Skeletal muscle satellite cell (primary cell): ENCODE measurements around the gene ZBTB24.
A peak's percentile ranks its signal among the peaks of the same experiment; 100 is the strongest.

Source experiments
- H3K27me3 ChIP-seq: 2 replicates; pipeline ENCODE4 v1.7.0; 2013; ENCODE audit warnings: low read length; ENCODE audit not compliant: control insufficient read depth, insufficient read depth
- H3K36me3 ChIP-seq: 2 replicates; pipeline ENCODE4 v1.7.0; 2013; ENCODE audit warnings: mild to moderate bottlenecking, control low read depth, low read length; ENCODE audit not compliant: insufficient read depth
- H3K4me1 ChIP-seq: 2 replicates; pipeline ENCODE4 v1.7.0; 2013; ENCODE audit warnings: low read length; ENCODE audit not compliant: control insufficient read depth, insufficient read depth
- H3K4me2 ChIP-seq: 2 replicates; pipeline ENCODE4 v1.7.0; 2013; ENCODE audit warnings: mild to moderate bottlenecking, low read length
- H3K4me3 ChIP-seq: 2 replicates; pipeline ENCODE4 v1.7.0; 2013; ENCODE audit warnings: low read length
- H3K9ac ChIP-seq: 2 replicates; pipeline ENCODE4 v1.7.0; 2013; ENCODE audit warnings: mild to moderate bottlenecking, low read depth, low read length, moderate library complexity
- H3K9me3 ChIP-seq: replicated peaks from 2 replicates; pipeline ENCODE4 v1.7.0; 2013; ENCODE audit warnings: mild to moderate bottlenecking, control low read depth, low read length

Gene ZBTB24

DNA sequence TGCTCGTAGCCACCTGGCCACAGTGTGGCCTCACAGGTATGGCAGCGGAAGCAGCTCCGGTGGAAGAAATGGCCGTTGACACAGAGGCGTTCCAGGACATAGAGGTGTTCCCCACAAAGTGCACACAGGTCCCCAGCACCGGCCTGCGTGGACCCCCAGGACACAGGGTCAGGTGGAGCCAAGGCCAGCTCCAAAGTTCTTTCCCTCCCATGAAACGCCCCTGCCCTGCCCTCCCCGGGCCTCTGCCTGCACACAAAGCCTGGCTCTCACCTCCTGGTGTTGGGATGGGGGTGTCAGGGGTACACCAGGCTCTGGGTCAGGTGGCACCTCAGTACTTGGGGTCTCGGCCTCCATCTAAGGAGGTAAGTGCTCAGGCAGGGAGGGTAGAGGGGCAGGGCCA is 35.9 kb downstream of the ZBTB24 start:
- Histone ChIP-seq H3K4me1 (no peaks in the 10 kb centered on the region), H3K36me3 (peaks cover 89% of the 10 kb centered on the region), H3K9ac (no peak overlapping the region), H3K27me3 (no peaks in the 10 kb centered on the region), H3K4me2 (no peak overlapping the region), H3K4me3 (no peak overlapping the region), H3K9me3 (no peaks in the 10 kb centered on the region)

DNA sequence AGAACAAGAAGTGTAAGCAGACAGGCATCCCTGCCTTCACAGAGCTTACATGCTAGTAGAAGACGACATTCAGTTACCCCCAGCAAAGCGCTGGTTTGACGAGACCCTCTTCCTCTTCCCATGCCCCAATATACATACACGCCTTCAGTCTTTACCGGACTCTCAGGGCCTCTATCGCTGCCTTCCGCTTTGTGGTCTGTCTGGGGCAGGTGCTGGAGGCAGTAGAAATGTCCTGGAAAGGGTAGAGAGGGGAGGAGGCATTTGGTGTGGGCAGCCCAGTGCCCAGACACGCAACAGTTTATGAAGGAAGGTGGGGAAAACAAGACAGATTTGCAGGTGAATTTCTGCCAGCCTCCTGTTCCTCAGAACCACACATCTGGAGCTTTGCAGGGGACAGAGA is 36.5 kb downstream of the ZBTB24 start:
- no peaks in the 10 kb centered on the region for H3K27me3 ChIP-seq
- peaks cover 5% of the 10 kb centered on the region for H3K4me1 ChIP-seq
- H3K36me3 ChIP-seq = peaks cover 84% of the 10 kb centered on the region

DNA sequence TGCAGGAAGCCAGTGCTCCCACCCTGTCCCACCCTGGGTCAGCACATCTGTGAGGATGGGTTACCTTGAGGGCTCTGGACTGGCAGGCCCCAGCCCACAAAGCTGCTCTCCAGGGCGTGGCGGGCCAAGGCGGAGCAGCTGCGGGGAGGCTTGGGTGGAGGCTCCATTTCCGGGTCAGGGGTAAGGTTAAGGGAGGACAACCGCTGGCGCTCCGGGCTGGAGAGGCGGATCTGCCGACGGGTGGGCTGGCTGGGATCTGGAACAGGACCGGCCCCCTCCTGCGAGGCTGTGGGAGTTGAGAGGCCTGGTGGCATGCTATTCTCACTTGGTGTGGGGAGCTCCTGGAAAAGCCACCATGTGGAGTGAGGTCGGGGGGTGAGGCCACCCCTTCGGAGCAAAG is 36.9 kb downstream of the ZBTB24 start:
- H3K27me3 ChIP-seq = no peaks in the 10 kb centered on the region
- no peak overlapping the region for H3K9ac ChIP-seq
- no peak overlapping the region for H3K4me3 ChIP-seq
- H3K36me3 ChIP-seq = peaks cover 81% of the 10 kb centered on the region
- peaks cover 10% of the 10 kb centered on the region for H3K4me1 ChIP-seq
- H3K9me3 ChIP-seq = no peaks in the 10 kb centered on the region
- H3K4me2 ChIP-seq = no peak overlapping the region

More for the DNA sequence above, 36.5 kb downstream of the ZBTB24 start:
- H3K9me3 ChIP-seq = no peaks in the 10 kb centered on the region
- H3K4me3 ChIP-seq = no peak overlapping the region
- no peak overlapping the region for H3K9ac ChIP-seq
- H3K4me2 ChIP-seq = no peak overlapping the region

DNA sequence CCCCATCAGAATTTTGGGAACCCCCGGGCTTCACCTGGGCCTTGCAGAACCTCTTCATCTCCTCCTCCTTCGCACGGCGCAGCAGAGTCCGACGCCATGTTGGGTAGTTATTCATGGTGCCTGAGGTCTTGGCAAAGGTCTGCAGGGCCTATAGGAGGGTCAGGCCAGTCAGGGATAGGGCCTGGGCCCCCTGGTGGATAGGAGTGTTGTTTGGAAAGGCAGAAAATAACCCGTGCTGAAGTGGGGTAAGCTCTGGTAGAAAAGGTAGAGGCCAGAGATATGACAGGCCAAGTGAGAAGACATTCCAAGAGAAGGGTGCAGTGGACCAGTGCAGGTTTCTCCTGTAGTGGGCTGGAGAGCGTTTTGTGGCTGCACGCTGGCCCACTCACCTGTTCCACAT is 37.6 kb downstream of the ZBTB24 start:
- Histone ChIP-seq H3K4me3 (no peak overlapping the region), H3K4me1 (peaks cover 10% of the 10 kb centered on the region), H3K9me3 (no peaks in the 10 kb centered on the region), H3K4me2 (no peak overlapping the region), H3K27me3 (no peaks in the 10 kb centered on the region), H3K36me3 (peaks cover 75% of the 10 kb centered on the region), H3K9ac (no peak overlapping the region)

DNA sequence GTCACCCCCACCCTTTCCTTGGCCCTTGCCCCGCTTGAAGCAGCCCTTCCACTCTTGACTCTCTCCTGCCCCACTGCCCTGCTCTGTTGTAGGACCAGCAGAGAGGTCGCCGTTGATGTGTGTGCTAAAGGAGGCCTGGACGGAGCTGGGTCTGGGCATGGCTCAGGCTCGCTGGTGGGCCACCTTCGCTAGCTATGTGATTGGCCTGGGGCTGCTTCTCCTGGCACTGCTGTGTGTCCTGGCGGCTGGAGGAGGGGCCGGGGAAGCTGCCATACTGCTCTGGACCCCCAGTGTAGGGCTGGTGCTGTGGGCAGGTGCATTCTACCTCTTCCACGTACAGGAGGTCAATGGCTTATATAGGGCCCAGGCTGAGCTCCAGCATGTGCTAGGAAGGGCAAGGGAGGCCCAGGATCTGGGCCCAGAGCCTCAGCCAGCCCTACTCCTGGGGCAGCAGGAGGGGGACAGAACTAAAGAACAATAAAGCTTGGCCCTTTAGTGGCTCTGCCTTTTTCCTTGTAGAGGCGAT is 39.5 kb downstream of the ZBTB24 start:
- Histone ChIP-seq H3K27me3 (no peaks in the 10 kb centered on the region), H3K9me3 (no peaks in the 10 kb centered on the region), H3K4me1 (peaks cover 16% of the 10 kb centered on the region), H3K4me3 (no peak overlapping the region), H3K36me3 (peaks cover 56% of the 10 kb centered on the region), H3K4me2 (no peak overlapping the region), H3K9ac (no peak overlapping the region)

DNA sequence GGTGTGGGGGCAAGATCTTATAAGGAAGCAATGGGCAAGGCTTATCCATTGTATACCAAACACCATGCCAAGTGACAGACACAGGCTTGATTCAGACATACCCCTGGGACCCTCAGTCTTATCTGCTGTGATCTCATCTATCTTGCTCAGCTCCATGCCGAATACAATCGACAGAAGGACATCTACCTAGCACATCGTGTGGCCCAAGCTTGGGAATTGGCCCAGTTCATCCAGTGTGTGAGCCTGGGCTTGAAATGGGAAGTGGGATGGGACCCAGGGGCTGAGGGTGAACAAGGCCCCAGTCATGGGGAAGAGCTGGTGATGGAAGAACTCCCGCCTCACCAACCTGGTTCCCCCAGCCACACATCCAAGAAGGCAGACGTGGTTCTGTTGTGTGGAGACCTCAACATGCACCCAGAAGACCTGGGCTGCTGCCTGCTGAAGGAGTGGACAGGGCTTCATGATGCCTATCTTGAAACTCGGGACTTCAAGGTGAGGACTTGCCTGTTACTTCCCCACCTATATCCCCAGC is 40.6 kb downstream of the ZBTB24 start:
- Histone ChIP-seq H3K4me1 (peaks cover 16% of the 10 kb centered on the region), H3K27me3 (no peaks in the 10 kb centered on the region), H3K36me3 (peaks cover 51% of the 10 kb centered on the region), H3K4me3 (no peak overlapping the region), H3K9ac (no peak overlapping the region), H3K4me2 (peak overlapping the region; percentile 97), H3K9me3 (no peaks in the 10 kb centered on the region)

DNA sequence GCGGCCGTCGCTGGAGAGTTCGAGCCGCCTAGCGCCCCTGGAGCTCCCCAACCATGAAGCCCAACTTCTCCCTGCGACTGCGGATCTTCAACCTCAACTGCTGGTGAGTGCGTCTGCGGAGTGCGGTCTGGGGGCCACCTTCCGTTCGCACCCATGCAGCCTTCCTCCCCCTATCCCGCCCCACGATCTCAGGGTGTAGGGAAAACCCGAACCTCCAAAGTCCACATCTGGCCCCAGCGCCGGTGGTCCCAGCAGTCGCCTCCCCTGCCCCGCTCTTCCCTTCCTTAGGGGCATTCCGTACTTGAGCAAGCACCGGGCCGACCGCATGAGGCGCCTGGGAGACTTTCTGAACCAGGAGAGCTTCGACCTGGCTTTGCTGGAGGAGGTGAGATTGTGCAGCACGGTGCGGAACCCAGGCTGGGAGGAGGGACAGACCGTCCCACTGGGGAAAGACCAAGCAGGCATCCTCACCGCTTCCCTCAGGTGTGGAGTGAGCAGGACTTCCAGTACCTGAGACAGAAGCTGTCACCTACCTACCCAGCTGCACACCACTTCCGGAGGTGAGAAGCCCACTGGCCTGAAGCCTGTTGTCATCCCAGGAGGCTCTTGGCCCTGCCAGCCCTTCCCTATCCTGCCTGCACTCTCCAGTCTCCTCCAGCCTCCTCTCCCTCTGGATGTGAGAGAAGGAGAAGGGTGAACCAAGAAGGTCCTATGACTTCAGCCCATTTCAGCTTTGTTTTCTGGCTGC is 41.8 kb downstream of the ZBTB24 start:
- Histone ChIP-seq H3K27me3 (no peaks in the 10 kb centered on the region), H3K9ac (peak overlapping the region; percentile 86), H3K4me2 (peak overlapping the region; percentile 97), H3K36me3 (peaks cover 39% of the 10 kb centered on the region), H3K9me3 (no peaks in the 10 kb centered on the region), H3K4me3 (peak overlapping the region; percentile 87), H3K4me1 (peaks cover 16% of the 10 kb centered on the region)

DNA sequence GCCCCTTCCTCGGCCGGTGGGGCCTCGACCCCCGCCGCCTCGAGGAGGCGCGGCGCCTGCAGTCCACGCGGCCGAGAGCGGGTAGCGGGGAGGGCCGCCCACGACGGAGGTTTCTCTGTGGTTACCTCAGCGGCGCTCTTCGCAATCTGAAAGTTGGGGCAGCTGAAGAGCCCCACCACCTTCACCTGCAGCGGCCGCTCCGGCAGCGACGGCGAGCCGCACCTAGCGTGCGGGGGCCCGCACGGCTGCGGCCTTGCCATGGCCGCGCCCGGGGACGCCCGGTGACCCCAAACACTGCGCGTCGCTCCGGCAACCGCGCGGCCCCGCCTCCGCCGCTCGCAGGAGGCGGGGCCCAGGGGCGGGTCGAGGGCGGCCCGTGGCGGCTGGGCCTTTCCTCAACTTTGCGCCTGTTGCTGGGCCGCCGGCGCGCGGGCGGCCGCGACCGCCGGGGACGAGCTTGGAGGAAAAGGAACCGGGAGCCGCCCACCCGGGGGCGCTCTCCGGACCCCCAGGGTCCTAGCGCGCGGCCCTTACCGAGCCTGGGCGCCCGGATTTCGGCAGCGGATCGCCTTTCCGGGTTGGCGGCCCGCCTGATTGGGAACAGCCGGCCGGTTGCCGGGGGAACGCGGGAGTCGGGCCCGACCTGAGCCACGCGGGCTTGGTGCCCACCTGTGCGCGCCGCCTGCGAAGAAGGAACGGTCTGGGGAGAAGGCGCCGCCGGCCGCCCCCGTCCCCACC is 42.5 kb downstream of the ZBTB24 start, which contains the start of the genes PPIL6 and SMPD2:
PPIL6 (minus strand) TSS at position 298 of the 738 bp plus-strand sequence; CDS start at position 260, 38 bp downstream.
SMPD2 (plus strand) TSS at position 394 of the 738 bp plus-strand sequence. CDS start 398 bp downstream, outside the sequence.
- Histone ChIP-seq H3K4me2 (peak within 1 kb of the TSS; percentile 97), H3K4me3 (peak within 1 kb of the TSS; percentile 87), H3K9me3 (no peaks in the 10 kb centered on the region), H3K36me3 (peaks cover 32% of the 10 kb centered on the region), H3K27me3 (no peaks in the 10 kb centered on the region), H3K4me1 (peaks cover 16% of the 10 kb centered on the region), H3K9ac (peak within 1 kb of the TSS; percentile 86)

DNA sequence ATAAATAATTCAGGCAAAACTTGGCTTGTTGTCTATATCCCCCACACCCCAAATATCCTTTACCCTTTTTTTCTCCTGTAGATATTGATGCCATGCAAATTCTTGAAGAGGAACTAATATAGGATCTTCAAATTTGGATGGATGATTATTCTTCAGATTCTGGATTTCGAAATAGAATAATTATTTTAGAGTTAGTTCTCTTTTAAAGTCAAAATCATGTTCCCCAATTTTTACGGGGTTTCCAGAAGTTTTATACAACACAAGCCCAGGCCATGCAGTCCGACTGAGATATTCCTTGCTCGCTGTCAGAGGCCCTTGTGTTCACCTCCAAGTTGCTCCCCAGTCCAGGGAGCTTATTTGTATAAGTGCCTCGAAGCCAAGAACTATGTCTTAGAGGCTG is 47.0 kb downstream of the ZBTB24 start:
- no peaks in the 10 kb centered on the region for H3K36me3 ChIP-seq
- H3K9ac ChIP-seq = no peak overlapping the region
- H3K9me3 ChIP-seq = no peaks in the 10 kb centered on the region
- no peak overlapping the region for H3K4me2 ChIP-seq
- no peak overlapping the region for H3K4me3 ChIP-seq
- peaks cover 6% of the 10 kb centered on the region for H3K4me1 ChIP-seq
- no peaks in the 10 kb centered on the region for H3K27me3 ChIP-seq

DNA sequence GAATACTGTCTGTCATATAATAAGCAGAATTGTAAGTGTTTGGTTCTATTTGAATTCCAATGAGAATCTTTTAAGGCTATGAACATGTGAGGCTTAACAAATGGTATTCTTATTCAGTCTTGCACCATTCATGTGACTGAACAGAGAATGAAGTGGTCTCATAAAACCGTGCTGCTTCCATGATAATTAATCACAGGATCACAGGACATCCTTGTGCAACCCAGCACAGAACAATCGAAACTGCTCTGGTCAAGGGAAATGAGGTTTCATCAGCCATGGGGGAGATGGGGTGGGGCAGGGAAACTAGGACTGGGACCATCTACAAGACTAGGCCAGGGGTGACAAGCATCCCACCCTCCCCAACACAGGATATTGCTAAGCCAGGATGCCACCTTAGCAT is 48.6 kb downstream of the ZBTB24 start:
- Histone ChIP-seq H3K4me2 (no peak overlapping the region), H3K9me3 (no peaks in the 10 kb centered on the region), H3K9ac (no peak overlapping the region), H3K4me1 (peaks cover 6% of the 10 kb centered on the region), H3K36me3 (no peaks in the 10 kb centered on the region), H3K4me3 (no peak overlapping the region), H3K27me3 (no peaks in the 10 kb centered on the region)

DNA sequence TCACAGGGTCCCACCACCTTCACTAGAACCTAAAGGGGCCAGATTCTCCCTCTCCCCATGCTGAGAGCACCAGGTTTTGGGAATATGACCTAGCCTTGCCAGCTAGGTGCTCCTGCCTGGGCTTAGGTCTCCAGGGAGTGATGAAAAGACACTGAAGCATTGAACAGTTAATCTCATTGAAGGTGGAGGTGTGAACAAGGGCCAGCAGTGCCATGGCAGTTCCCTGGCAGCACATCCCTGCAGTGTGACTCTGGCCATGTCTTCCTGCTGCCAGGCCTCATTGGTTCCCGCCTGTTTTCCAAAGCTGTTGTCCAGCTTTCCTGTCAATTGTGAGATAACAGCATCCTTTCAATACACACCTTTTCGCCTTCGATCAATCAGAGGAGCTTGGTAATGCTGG is 53.5 kb downstream of the ZBTB24 start:
- H3K4me2 ChIP-seq = no peak overlapping the region
- H3K36me3 ChIP-seq = no peaks in the 10 kb centered on the region
- H3K4me3 ChIP-seq = no peak overlapping the region
- no peak overlapping the region for H3K9ac ChIP-seq
- H3K9me3 ChIP-seq = no peaks in the 10 kb centered on the region
- H3K27me3 ChIP-seq = no peaks in the 10 kb centered on the region
- peaks cover 7% of the 10 kb centered on the region for H3K4me1 ChIP-seq
